IMR-90 (cell line): ENCODE results near the gene TNS3.

Source experiments
- CEBPB ChIP-seq: IDR thresholded peaks from 2 replicates; pipeline ENCODE4 v1.6.1; 2012; ENCODE audit warnings: low read depth, low read length, improper control_type of control experiment
- CHD1 ChIP-seq: IDR thresholded peaks from 2 replicates; pipeline ENCODE4 v1.6.1; 2012; ENCODE audit warnings: low read depth, low read length, improper control_type of control experiment
- CTCF ChIP-seq: conservative IDR thresholded peaks from 2 replicates; pipeline ENCODE4 v1.5.1; 2012; ENCODE audit warnings: mild to moderate bottlenecking, low read depth, low read length, improper control_type of control experiment
- MAZ ChIP-seq: IDR thresholded peaks from 2 replicates; pipeline ENCODE4 v1.6.1; 2012; ENCODE audit warnings: low read depth, mild to moderate bottlenecking, low read length, improper control_type of control experiment, moderate library complexity, borderline replicate concordance
- MXI1 ChIP-seq: IDR thresholded peaks from 2 replicates; pipeline ENCODE4 v1.6.1; 2012; ENCODE audit warnings: low read depth, mild to moderate bottlenecking, low read length, moderate library complexity, borderline replicate concordance
- NFE2L2 ChIP-seq: fragments of 150-350 bp; IDR thresholded peaks from 2 replicates; pipeline ENCODE4 v1.6.1; 2016; ENCODE audit warnings: low read depth, mild to moderate bottlenecking, low read length
- POLR2A ChIP-seq: IDR thresholded peaks from 2 replicates; pipeline ENCODE4 v1.6.1; 2012; ENCODE audit warnings: mild to moderate bottlenecking, low read depth, low read length
- RAD21 ChIP-seq: IDR thresholded peaks from 2 replicates; pipeline ENCODE4 v1.6.1; 2012; ENCODE audit warnings: low read length, improper control_type of control experiment
- RCOR1 ChIP-seq: IDR thresholded peaks from 2 replicates; pipeline ENCODE4 v1.6.1; 2012; ENCODE audit warnings: mild to moderate bottlenecking, low read length, improper control_type of control experiment; ENCODE audit not compliant: insufficient replicate concordance
- RFX5 ChIP-seq: IDR thresholded peaks from 2 replicates; pipeline ENCODE4 v1.8.0; 2012; ENCODE audit warnings: low read depth, mild to moderate bottlenecking, low read length, moderate library complexity
- SMC3 ChIP-seq: fragments of 150-350 bp; IDR thresholded peaks from 2 replicates; pipeline ENCODE4 v1.6.1; 2016; ENCODE audit warnings: low read depth, mild to moderate bottlenecking, antibody characterized with exemption, low read length, moderate library complexity
- USF2 ChIP-seq: fragments of 150-350 bp; IDR thresholded peaks from 2 replicates; pipeline ENCODE4 v1.6.1; 2017; ENCODE audit warnings: mild to moderate bottlenecking, antibody characterized with exemption, low read length, low read depth

GRCh38 chr7:47549397-47549796 is 32.5 kb downstream of the TNS3 start:
- no peak for TF ChIP-seq RCOR1
- no peak for TF ChIP-seq CTCF
- TF ChIP-seq RAD21, result no peak
- TF ChIP-seq USF2, result no peak
- TF ChIP-seq MXI1, result no peak
- no peak for TF ChIP-seq POLR2A
- TF ChIP-seq NFE2L2, result no peak
- TF ChIP-seq MAZ, result no peak
- no peak for TF ChIP-seq CEBPB
- no peak for TF ChIP-seq CHD1
- TF ChIP-seq SMC3, result no peak
- no peak for TF ChIP-seq RFX5
